DND-41 (cell line): Measurements from ENCODE around the gene ABHD17A.

ENCODE experiments used
- ATAC-seq: fragments of 200-7000 bp; cut with Tn5 transposase; 3 replicates; pipeline ENCODE4 v1.9.1; 2021; ENCODE audit warnings: low read depth; ENCODE audit not compliant: insufficient read depth
- DNase-seq: peaks from one replicate; pipeline ENCODE4 v3.0.0-alpha.2; 2020
- H2AFZ ChIP-seq: 2 replicates; pipeline ENCODE4 v1.6.0; 2012; ENCODE audit warnings: low read depth, low read length
- H3K27ac ChIP-seq: 2 replicates; pipeline ENCODE4 v1.5.1; 2012; ENCODE audit warnings: low read length, inconsistent platforms
- H3K27me3 ChIP-seq: fragments of 200-600 bp; sonication (generic); 2 replicates; pipeline ENCODE4 v1.6.0; 2012; ENCODE audit warnings: low read length, mild to moderate bottlenecking, inconsistent platforms; ENCODE audit not compliant: insufficient read depth, poor library complexity
- H3K36me3 ChIP-seq: 2 replicates; pipeline ENCODE4 v1.5.1; 2012; ENCODE audit warnings: low read length, inconsistent platforms; ENCODE audit not compliant: insufficient read depth
- H3K4me1 ChIP-seq: 2 replicates; pipeline ENCODE4 v1.5.1; 2012; ENCODE audit warnings: mild to moderate bottlenecking, low read length; ENCODE audit not compliant: insufficient read depth
- H3K4me2 ChIP-seq: 2 replicates; pipeline ENCODE4 v1.6.0; 2012; ENCODE audit warnings: mild to moderate bottlenecking, moderate library complexity, low read length, inconsistent platforms; ENCODE audit not compliant: insufficient read depth
- H3K4me3 ChIP-seq, 2 experiments: fragments of 200-600 bp in 1 of 2; shearing (Covaris generic) in 1 of 2; 2 replicates each; pipeline ENCODE4 v1.5.1; 2012 to 2016; ENCODE audit warnings: inconsistent platforms in 2 of 2, low read length in 2 of 2, mild to moderate bottlenecking in 2 of 2, low read depth in 1 of 2, moderate library complexity in 1 of 2
- H3K79me2 ChIP-seq: 2 replicates; pipeline ENCODE4 v1.6.0; 2012; ENCODE audit warnings: low read length, inconsistent platforms; ENCODE audit not compliant: insufficient read depth
- H3K9ac ChIP-seq: 2 replicates; pipeline ENCODE4 v1.6.0; 2012; ENCODE audit warnings: low read depth, mild to moderate bottlenecking, inconsistent platforms, low read length, moderate library complexity
- H3K9me3 ChIP-seq: 2 replicates; pipeline ENCODE4 v1.5.1; 2012; ENCODE audit warnings: low read length, moderate library complexity, mild to moderate bottlenecking, inconsistent platforms; ENCODE audit not compliant: insufficient read depth, severe bottlenecking
- H4K20me1 ChIP-seq: 2 replicates; pipeline ENCODE4 v1.6.0; 2012; ENCODE audit warnings: low read length; ENCODE audit not compliant: insufficient read depth
- EZH2 ChIP-seq: IDR thresholded peaks from 3 replicates; pipeline ENCODE4 v1.6.1; 2012; ENCODE audit warnings: borderline replicate concordance, low read depth, mild to moderate bottlenecking, moderate library complexity, low read length, inconsistent platforms; ENCODE audit not compliant: severe bottlenecking
- TF ChIP-seq, protein P1 (sequence below): IDR thresholded peaks from 2 replicates; pipeline ENCODE4 v1.5.1; 2012; ENCODE audit warnings: borderline replicate concordance, low read length, moderate library complexity, mild to moderate bottlenecking; ENCODE audit not compliant: poor library complexity, severe bottlenecking; ENCODE audit errors: extremely low read depth

ABHD17A gene

DNA sequence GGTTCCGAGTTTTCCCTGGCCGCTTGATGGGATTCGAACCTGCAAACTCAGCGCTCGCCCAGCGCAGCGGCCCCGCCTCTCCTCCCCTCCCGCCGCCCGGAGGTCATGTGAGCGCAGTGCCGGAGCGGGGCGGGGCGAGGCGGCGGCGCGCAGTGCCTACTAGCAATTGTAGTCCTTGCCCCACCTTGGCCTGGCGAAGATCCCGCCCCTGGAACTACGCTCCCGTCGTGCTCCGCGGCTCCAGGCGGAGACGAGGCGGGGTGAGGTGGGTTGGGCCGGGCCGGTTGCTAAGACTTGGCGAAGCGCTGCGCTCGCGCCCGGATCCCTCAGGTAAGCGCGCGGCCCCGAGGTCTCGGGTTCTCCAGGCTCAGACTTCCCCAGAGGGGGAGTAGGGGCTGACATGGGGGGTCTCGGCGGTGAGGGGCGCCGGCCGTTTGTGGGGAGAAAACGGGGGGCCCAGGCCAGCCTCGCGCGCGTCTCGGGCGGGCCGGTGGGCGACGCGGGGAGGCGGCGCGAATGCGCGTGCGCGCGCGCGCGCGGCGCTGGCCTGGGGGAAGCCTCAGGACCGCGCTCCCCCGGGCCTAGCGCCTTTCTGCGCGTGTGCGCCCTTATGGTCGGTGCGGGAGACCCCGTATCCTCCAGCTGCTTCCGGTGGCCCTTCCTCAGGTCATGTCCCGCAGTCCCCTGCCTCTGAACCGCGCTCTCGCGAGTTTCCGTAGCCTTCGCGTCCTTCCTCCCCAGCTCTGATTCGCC is 20.0 kb upstream of the ABHD17A start, which contains the start of the genes ADAT3 and SCAMP4:
TSS of gene ADAT3 (plus strand) at position 290 of the 753 bp plus-strand sequence. CDS start 6,649 bp downstream, outside the sequence.
TSS of gene SCAMP4 (plus strand) at position 290 of the 753 bp plus-strand sequence. CDS start 9,621 bp downstream, outside the sequence.
- Histone ChIP-seq H4K20me1 (peaks cover 23% of the 10 kb centered on the region), H3K27me3 (no peaks in the 10 kb centered on the region), H3K4me3 (peak within 1 kb of the TSS; percentile 28 to 87; a peak in 3 of 4 replicates), H3K4me2 (peak within 1 kb of the TSS; percentile 80), H3K36me3 (peaks cover 11% of the 10 kb centered on the region), H3K9ac (peak within 1 kb of the TSS; percentile 76), H2AFZ (peak within 1 kb of the TSS; percentile 70), H3K27ac (peak within 1 kb of the TSS; percentile 78), H3K4me1 (peaks cover 29% of the 10 kb centered on the region), H3K79me2 (peaks cover 47% of the 10 kb centered on the region), H3K9me3 (no peaks in the 10 kb centered on the region)
- TF ChIP-seq, protein P1, sequence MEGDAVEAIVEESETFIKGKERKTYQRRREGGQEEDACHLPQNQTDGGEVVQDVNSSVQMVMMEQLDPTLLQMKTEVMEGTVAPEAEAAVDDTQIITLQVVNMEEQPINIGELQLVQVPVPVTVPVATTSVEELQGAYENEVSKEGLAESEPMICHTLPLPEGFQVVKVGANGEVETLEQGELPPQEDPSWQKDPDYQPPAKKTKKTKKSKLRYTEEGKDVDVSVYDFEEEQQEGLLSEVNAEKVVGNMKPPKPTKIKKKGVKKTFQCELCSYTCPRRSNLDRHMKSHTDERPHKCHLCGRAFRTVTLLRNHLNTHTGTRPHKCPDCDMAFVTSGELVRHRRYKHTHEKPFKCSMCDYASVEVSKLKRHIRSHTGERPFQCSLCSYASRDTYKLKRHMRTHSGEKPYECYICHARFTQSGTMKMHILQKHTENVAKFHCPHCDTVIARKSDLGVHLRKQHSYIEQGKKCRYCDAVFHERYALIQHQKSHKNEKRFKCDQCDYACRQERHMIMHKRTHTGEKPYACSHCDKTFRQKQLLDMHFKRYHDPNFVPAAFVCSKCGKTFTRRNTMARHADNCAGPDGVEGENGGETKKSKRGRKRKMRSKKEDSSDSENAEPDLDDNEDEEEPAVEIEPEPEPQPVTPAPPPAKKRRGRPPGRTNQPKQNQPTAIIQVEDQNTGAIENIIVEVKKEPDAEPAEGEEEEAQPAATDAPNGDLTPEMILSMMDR = no peak
- no peak for TF ChIP-seq EZH2
- DNase-seq (peak; percentile 100), ATAC-seq (peak; percentile 98)

DNA sequence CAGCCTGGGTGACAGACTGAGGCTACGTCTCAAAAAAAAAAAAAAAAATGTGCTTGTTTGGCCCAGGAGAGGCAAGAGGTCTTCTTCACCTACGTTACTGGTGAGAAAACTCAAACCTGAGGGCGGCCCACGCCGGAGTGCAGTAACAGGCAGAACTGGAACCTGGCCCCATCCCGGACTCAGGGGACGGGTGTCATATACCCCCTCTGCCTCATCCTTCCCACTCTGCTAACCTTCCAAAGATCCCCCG is 19.5 kb upstream of the ABHD17A start:
- DNase-seq = no peak
- Histone ChIP-seq H4K20me1 (peaks cover 18% of the 10 kb centered on the region), H3K27ac (peak overlapping the region; percentile 51), H3K4me2 (peak overlapping the region; percentile 49), H3K4me1 (peaks cover 28% of the 10 kb centered on the region), H3K36me3 (peaks cover 11% of the 10 kb centered on the region), H3K9me3 (no peaks in the 10 kb centered on the region), H3K4me3 (peak overlapping the region in 1 of 2 experiments; percentile 23; a peak in 2 of 4 replicates), H3K9ac (peak overlapping the region; percentile 76), H2AFZ (peak overlapping the region; percentile 48), H3K79me2 (peaks cover 42% of the 10 kb centered on the region), H3K27me3 (no peaks in the 10 kb centered on the region)
- TF ChIP-seq EZH2 = no peak
- TF ChIP-seq, protein P1 = no peak
- ATAC-seq = no peak

DNA sequence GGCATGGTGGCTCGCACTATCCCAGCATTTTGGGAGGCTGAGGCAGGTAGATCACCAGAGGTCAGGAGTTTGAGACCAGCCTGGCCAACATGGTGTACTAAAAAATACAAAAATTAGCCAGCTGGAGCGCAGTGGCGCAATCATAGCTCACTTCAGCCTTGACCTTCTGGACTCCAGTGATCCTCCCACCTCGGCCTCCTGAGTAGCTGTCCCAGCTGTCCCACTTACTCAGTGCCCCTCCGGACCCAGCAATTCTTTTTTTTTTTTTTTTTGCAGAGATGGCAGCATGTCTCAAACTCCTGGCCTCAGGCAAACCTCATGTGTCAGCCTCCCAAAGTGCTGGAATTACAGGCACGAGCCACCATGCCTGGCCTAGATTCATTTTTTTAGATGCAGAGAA is 17.6 kb upstream of the ABHD17A start:
- no peak overlapping the region for H3K9ac ChIP-seq
- ATAC-seq = no peak
- no peaks in the 10 kb centered on the region for H3K27me3 ChIP-seq
- peaks cover 3% of the 10 kb centered on the region; the same call in 1 of the 2 replicates for H3K36me3 ChIP-seq
- peaks cover 5% of the 10 kb centered on the region; the same call in 1 of the 2 replicates for H4K20me1 ChIP-seq
- no peak overlapping the region for H2AFZ ChIP-seq
- H3K9me3 ChIP-seq = no peaks in the 10 kb centered on the region
- no peak overlapping the region for H3K27ac ChIP-seq
- H3K4me1 ChIP-seq = peaks cover 23% of the 10 kb centered on the region
- no peak for DNase-seq
- H3K79me2 ChIP-seq = peaks cover 25% of the 10 kb centered on the region
- TF ChIP-seq EZH2 = no peak
- no peak overlapping the region for H3K4me3 ChIP-seq
- H3K4me2 ChIP-seq = no peak overlapping the region

DNA sequence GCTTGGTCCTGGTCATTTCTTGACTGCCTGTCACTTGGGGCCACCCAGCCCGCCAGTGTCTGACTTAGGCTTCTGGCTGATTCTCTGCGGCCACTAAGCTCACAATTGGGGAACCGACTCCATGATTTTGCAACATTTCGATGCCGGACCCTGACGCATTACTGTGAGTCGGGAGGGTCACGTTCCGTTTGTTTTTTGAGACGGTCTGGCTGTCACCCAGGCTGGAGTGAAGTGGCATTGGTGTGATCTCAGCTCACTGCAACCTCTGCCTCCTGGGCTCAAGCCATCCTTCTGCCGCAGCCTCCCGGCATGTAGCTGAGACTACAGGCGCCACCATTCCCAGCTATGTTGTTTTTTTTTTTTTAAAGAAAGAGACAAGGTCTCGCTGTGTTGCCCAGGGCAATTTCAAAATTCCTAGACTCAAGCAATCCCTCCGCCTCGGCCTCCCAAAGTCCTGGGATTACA is 16.7 kb upstream of the ABHD17A start:
- no peak overlapping the region for H2AFZ ChIP-seq
- DNase-seq (no peak), ATAC-seq (no peak)
- H3K9me3 ChIP-seq = no peaks in the 10 kb centered on the region
- H4K20me1 ChIP-seq = no peaks in the 10 kb centered on the region
- no peaks in the 10 kb centered on the region for H3K27me3 ChIP-seq
- H3K9ac ChIP-seq = no peak overlapping the region
- peaks cover 16% of the 10 kb centered on the region for H3K79me2 ChIP-seq
- TF ChIP-seq, protein P1 = no peak
- no peak for TF ChIP-seq EZH2
- H3K36me3 ChIP-seq = no peaks in the 10 kb centered on the region
- H3K4me3 ChIP-seq = no peak overlapping the region
- H3K4me2 ChIP-seq = no peak overlapping the region
- H3K4me1 ChIP-seq = peaks cover 22% of the 10 kb centered on the region
- H3K27ac ChIP-seq = no peak overlapping the region
